ENCODE data around the gene GABRR1. TPM values are rescaled to one million over a fixed set of nuclear protein-coding genes. Genes with fewer than 3 reads are reported as not detected.

The GABRR1 gene
- total and polyA plus RNA-seq, 2 of the 13 experiments (the other 11 are each of a cell fraction or from before 2014, with no cell fraction given), result not detected

- TF ChIP-seq, protein P1, sequence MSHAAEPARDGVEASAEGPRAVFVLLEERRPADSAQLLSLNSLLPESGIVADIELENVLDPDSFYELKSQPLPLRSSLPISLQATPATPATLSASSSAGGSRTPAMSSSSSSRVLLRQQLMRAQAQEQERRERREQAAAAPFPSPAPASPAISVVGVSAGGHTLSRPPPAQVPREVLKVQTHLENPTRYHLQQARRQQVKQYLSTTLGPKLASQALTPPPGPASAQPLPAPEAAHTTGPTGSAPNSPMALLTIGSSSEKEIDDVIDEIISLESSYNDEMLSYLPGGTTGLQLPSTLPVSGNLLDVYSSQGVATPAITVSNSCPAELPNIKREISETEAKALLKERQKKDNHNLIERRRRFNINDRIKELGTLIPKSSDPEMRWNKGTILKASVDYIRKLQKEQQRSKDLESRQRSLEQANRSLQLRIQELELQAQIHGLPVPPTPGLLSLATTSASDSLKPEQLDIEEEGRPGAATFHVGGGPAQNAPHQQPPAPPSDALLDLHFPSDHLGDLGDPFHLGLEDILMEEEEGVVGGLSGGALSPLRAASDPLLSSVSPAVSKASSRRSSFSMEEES (CRISPR knock-in tag; IDR thresholded peaks at IDR 0.05), result no peak
- no peak for TF ChIP-seq ELF4 (CRISPR knock-in tag; IDR thresholded peaks at IDR 0.05; ENCODE audit: borderline replicate concordance)
These were observed 4.7 kb downstream of the GABRR1 start (continued) for GRCh38 chr6:89212472-89212871.

DNA sequence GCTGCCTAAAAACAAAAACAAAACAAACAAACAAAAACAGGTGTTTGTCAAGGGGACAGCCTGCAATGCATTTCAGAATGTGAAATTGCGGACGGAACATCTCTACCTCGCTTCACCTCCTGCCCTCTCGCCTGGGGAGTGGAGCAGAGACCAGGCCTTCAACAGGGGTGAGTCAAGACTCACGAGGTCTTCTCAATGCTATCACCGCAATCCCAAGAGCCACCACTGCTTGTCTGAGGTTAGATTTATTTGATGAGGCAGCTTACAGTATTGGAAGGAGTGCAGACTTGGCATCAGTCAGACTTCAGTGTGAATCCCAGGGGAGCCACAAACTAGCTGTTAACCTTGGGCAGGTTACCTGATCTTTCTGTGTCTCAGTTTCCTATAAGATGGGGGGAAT, 7.7 kb downstream of the GABRR1 start:
- Histone ChIP-seq H3K9me3 (ENCODE audit: low read length) (no peaks in the 10 kb centered on the region), H3K36me3 (replicated peaks in 1 of 2; ENCODE audit: control insufficient read depth in 1 of 2, insufficient read depth in 2 of 2, low read length in 2 of 2) (no peaks in the 10 kb centered on the region), H3K4me2 (ENCODE audit: low read depth, low read length) (no peak overlapping the region), H3K4me1 (ENCODE audit: insufficient read depth, low read length) (no peaks in the 10 kb centered on the region), H3K4me3 (replicated peaks in 1 of 3; ENCODE audit: insufficient read depth in 1 of 3, low read depth in 2 of 3, low read length in 3 of 3) (no peak overlapping the region), H3K27ac (ENCODE audit: extremely low read length, insufficient read depth, low read length) (no peak overlapping the region), H3K27me3 (ENCODE audit: control insufficient read depth in 1 of 2, insufficient read depth in 2 of 2, low read length in 2 of 2) (no peaks in the 10 kb centered on the region), H3K9ac (ENCODE audit: insufficient read depth, low read depth, low read length) (no peak overlapping the region), H3K79me2 (ENCODE audit: insufficient read depth, low read length) (no peaks in the 10 kb centered on the region), H2AFZ (ENCODE audit: low read length) (no peak overlapping the region), H4K20me1 (ENCODE audit: insufficient read depth, low read length) (no peaks in the 10 kb centered on the region)
- intact Hi-C loops (cut with micrococcal nuclease; ENCODE audit: unreplicated experiment), result no loop called here
- BruUV-seq (replicated peaks), result no TSS peak
- FAIRE-seq, result no peak
- no peak for ATAC-seq
- TF ChIP-seq, protein P2, sequence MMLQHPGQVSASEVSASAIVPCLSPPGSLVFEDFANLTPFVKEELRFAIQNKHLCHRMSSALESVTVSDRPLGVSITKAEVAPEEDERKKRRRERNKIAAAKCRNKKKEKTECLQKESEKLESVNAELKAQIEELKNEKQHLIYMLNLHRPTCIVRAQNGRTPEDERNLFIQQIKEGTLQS (CRISPR knock-in tag; IDR thresholded peaks at IDR 0.05), result no peak
- TF ChIP-seq ZNF225 (CRISPR knock-in tag; IDR thresholded peaks at IDR 0.05), result no peak
- TF ChIP-seq CBX2 (IDR thresholded peaks at IDR 0.05; ENCODE audit: low read depth, low read length), result no peak
- no peak for TF ChIP-seq CBX2 (CRISPR knock-in tag; IDR thresholded peaks at IDR 0.05; ENCODE audit: low read depth)
- no peak for TF ChIP-seq PAF1 (CRISPR knock-in tag; IDR thresholded peaks at IDR 0.05)
- TF ChIP-seq ZNF773 (CRISPR knock-in tag; IDR thresholded peaks at IDR 0.05; ENCODE audit: borderline replicate concordance), result no peak
- TF ChIP-seq ZNF761 (CRISPR knock-in tag; conservative IDR thresholded peaks at IDR 0.05), result no peak
- no peak for TF ChIP-seq ZNF382 (CRISPR knock-in tag; IDR thresholded peaks at IDR 0.05; ENCODE audit: borderline replicate concordance)
- no peak for TF ChIP-seq PHF20 (CRISPR knock-in tag; IDR thresholded peaks at IDR 0.05)
- no peak for TF ChIP-seq HIC2 (CRISPR knock-in tag; IDR thresholded peaks at IDR 0.05; ENCODE audit: low read depth)
- no peak for TF ChIP-seq ELF4 (CRISPR knock-in tag; IDR thresholded peaks at IDR 0.05; ENCODE audit: borderline replicate concordance)
- no peak for TF ChIP-seq NKX3-1 (CRISPR knock-in tag; IDR thresholded peaks at IDR 0.05)
- no peak for TF ChIP-seq TBL1XR1 (IDR thresholded peaks at IDR 0.05; ENCODE audit: borderline replicate concordance, low read length, partially characterized antibody)
- no peak for TF ChIP-seq ZNF207 (IDR thresholded peaks at IDR 0.05; ENCODE audit: borderline replicate concordance)
- TF ChIP-seq TFAP4 (IDR thresholded peaks at IDR 0.05; ENCODE audit: borderline replicate concordance, low read depth), result no peak
- no peak for TF ChIP-seq ZNF788 (CRISPR knock-in tag; IDR thresholded peaks at IDR 0.05; ENCODE audit: borderline replicate concordance)
- no peak for TF ChIP-seq ZNF577 (CRISPR knock-in tag; IDR thresholded peaks at IDR 0.05; ENCODE audit: borderline replicate concordance, low read depth)
- ChIA-PET CTCF (ENCODE audit: low intra/inter-chr PET ratio, low total read pairs) (no interaction called here), POLR2A (no interaction called here)
- DNase-seq (ENCODE audit: low spot score), result no peak
- in situ Hi-C loops (cut with HindIII; ENCODE audit: extremely low pct_ligation_motif_present, low pct_unique_long_range_greater_than_20kb), result no loop called here
- 59% methylated on average over 6 of the region's 6 CpGs for WGBS (ENCODE audit: low lambda C conversion rate)
